OCI-LY1 (cell line): ENCODE results near the gene HTR3B.

Experiments
- H2AFZ ChIP-seq: fragments of 200-600 bp; sonication (generic), shearing (Covaris generic); 2 replicates; pipeline ENCODE4 v1.6.0; 2014; ENCODE audit warnings: antibody characterized with exemption, mild to moderate bottlenecking, low read length
- H3F3A ChIP-seq: fragments of 200-600 bp; sonication (generic), shearing (Covaris generic); 2 replicates; pipeline ENCODE4 v1.6.0; 2014; ENCODE audit warnings: mild to moderate bottlenecking, antibody characterized with exemption, low read length, moderate library complexity; ENCODE audit not compliant: insufficient read depth
- H3K27ac ChIP-seq: fragments of 200-600 bp; sonication (generic); 2 replicates; pipeline ENCODE4 v1.5.1; 2014; ENCODE audit warnings: low read length, mixed run types, mild to moderate bottlenecking, low read depth; ENCODE audit not compliant: poor library complexity, severe bottlenecking
- H3K27me3 ChIP-seq: fragments of 200-600 bp; sonication (generic); 2 replicates; pipeline ENCODE4 v1.6.0; 2014; ENCODE audit warnings: antibody characterized with exemption, mild to moderate bottlenecking, low read length, moderate library complexity; ENCODE audit not compliant: insufficient read depth
- H3K36me3 ChIP-seq: fragments of 200-600 bp; sonication (generic); 2 replicates; pipeline ENCODE4 v1.6.1; 2014; ENCODE audit warnings: mild to moderate bottlenecking, antibody characterized with exemption, low read length, moderate library complexity, mixed read lengths; ENCODE audit not compliant: insufficient read depth
- H3K4me1 ChIP-seq: fragments of 200-600 bp; sonication (generic); 2 replicates; pipeline ENCODE4 v1.5.1; 2014; ENCODE audit warnings: mild to moderate bottlenecking, low read length, moderate library complexity; ENCODE audit not compliant: insufficient read depth, severe bottlenecking
- H3K4me2 ChIP-seq: fragments of 200-600 bp; sonication (generic), shearing (Covaris generic); 2 replicates; pipeline ENCODE4 v1.6.1; 2014; ENCODE audit warnings: low read length
- H3K4me3 ChIP-seq: fragments of 200-600 bp; sonication (generic); 2 replicates; pipeline ENCODE4 v1.5.1; 2014; ENCODE audit warnings: low read length, low read depth, mild to moderate bottlenecking, mixed read lengths; ENCODE audit not compliant: poor library complexity, severe bottlenecking
- H3K79me2 ChIP-seq: fragments of 200-600 bp; shearing (Covaris generic); 2 replicates; pipeline ENCODE4 v1.6.1; 2016; ENCODE audit warnings: mixed run types, low read length, mixed read lengths; ENCODE audit not compliant: insufficient read depth
- H3K9ac ChIP-seq: fragments of 200-600 bp; sonication (generic), shearing (Covaris generic); 2 replicates; pipeline ENCODE4 v1.6.1; 2014; ENCODE audit warnings: mild to moderate bottlenecking, low read length, mixed read lengths
- H3K9me2 ChIP-seq: fragments of 200-600 bp; sonication (generic), shearing (Covaris generic); 2 replicates; pipeline ENCODE4 v1.6.1; 2014; ENCODE audit warnings: low read depth, mild to moderate bottlenecking, low read length, mixed read lengths
- H3K9me3 ChIP-seq: fragments of 200-600 bp; shearing (Covaris generic); 2 replicates; pipeline ENCODE4 v1.6.1; 2014; ENCODE audit warnings: low read length, mixed read lengths
- H4K20me1 ChIP-seq: fragments of 200-600 bp; sonication (generic), shearing (Covaris generic); 2 replicates; pipeline ENCODE4 v1.6.0; 2016; ENCODE audit warnings: mild to moderate bottlenecking, low read length; ENCODE audit not compliant: insufficient read depth
- EZH2 ChIP-seq: fragments of 200-600 bp; sonication (generic), shearing (Covaris generic); IDR thresholded peaks from 2 replicates; pipeline ENCODE4 v1.8.0; 2017; ENCODE audit warnings: borderline replicate concordance, mixed run types, mild to moderate bottlenecking, antibody characterized with exemption, low read length, moderate library complexity, mixed read lengths
- TF ChIP-seq, protein P1 (sequence below): fragments of 200-600 bp; sonication (generic), shearing (Covaris generic); IDR thresholded peaks from 2 replicates; pipeline ENCODE4 v1.5.1; 2017; ENCODE audit warnings: mild to moderate bottlenecking, antibody characterized with exemption, low read length, moderate library complexity, mixed read lengths

HTR3B gene

DNA sequence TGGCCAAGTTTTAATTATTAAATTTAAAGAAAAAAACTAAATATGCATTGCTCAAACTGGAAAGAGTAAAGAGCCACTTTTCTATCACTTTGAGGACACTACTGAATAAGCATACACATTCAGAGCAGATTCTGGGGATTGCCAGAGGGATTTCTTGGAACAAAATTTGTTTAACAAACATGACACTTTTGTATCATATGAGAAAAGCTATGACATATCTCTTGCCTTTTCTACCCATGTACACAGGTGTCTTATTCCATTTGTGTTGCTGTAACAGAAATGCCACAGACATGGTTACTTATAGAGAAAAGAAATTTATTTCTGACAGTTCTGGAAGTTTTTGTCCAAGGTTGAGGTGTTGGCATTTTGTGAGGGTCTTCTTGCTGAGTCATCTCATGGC, 15.7 kb upstream of the HTR3B start:
- no peak overlapping the region for H3K4me3 ChIP-seq
- no peaks in the 10 kb centered on the region for H3K36me3 ChIP-seq
- no peaks in the 10 kb centered on the region for H4K20me1 ChIP-seq
- no peak overlapping the region for H3K27ac ChIP-seq
- H3K9me2 ChIP-seq = no peaks in the 10 kb centered on the region
- H3K4me1 ChIP-seq = no peaks in the 10 kb centered on the region
- no peaks in the 10 kb centered on the region for H3F3A ChIP-seq
- no peaks in the 10 kb centered on the region for H3K9me3 ChIP-seq
- no peak overlapping the region for H2AFZ ChIP-seq
- H3K27me3 ChIP-seq = no peaks in the 10 kb centered on the region
- H3K79me2 ChIP-seq = no peaks in the 10 kb centered on the region
- no peak overlapping the region for H3K9ac ChIP-seq
- TF ChIP-seq EZH2 = no peak
- TF ChIP-seq, protein P1, sequence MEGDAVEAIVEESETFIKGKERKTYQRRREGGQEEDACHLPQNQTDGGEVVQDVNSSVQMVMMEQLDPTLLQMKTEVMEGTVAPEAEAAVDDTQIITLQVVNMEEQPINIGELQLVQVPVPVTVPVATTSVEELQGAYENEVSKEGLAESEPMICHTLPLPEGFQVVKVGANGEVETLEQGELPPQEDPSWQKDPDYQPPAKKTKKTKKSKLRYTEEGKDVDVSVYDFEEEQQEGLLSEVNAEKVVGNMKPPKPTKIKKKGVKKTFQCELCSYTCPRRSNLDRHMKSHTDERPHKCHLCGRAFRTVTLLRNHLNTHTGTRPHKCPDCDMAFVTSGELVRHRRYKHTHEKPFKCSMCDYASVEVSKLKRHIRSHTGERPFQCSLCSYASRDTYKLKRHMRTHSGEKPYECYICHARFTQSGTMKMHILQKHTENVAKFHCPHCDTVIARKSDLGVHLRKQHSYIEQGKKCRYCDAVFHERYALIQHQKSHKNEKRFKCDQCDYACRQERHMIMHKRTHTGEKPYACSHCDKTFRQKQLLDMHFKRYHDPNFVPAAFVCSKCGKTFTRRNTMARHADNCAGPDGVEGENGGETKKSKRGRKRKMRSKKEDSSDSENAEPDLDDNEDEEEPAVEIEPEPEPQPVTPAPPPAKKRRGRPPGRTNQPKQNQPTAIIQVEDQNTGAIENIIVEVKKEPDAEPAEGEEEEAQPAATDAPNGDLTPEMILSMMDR = no peak
- H3K4me2 ChIP-seq = no peak overlapping the region

DNA sequence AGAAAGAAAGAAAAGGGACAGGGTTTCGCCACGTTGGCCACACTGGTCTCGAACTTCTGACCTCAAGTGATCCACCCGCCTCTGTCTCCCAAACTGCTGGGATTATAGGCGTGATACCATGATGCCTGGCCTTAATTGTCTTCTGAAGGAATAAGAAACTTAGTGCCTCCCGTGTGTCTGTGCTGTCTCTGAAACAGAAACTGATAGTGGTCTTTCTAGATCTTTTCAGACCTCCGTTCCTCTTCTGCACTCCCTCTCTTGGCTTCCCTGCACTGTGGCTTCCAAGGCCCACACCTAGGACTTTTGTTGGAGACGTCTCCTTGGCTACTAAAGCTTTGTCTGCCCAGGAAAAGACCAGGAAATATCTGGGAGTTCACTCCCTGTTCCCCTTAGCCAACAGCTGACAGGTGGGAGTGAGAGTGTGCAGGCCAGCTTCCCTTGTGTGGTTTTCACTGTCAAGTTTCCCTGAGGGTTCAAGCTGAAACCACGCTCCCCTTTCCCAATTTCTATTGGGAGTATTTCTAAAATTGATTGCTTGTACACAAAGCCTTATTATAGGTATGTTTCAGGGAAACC, 10.1 kb upstream of the HTR3B start:
- Histone ChIP-seq H3K4me2 (no peak overlapping the region), H3K9me2 (no peaks in the 10 kb centered on the region), H3K79me2 (no peaks in the 10 kb centered on the region), H3F3A (no peaks in the 10 kb centered on the region), H3K9me3 (no peaks in the 10 kb centered on the region), H3K9ac (no peak overlapping the region), H4K20me1 (no peaks in the 10 kb centered on the region), H3K27ac (no peak overlapping the region), H3K36me3 (no peaks in the 10 kb centered on the region), H3K4me1 (no peaks in the 10 kb centered on the region), H2AFZ (no peak overlapping the region), H3K4me3 (no peak overlapping the region), H3K27me3 (no peaks in the 10 kb centered on the region)
- TF ChIP-seq, protein P1 = no peak
- no peak for TF ChIP-seq EZH2

DNA sequence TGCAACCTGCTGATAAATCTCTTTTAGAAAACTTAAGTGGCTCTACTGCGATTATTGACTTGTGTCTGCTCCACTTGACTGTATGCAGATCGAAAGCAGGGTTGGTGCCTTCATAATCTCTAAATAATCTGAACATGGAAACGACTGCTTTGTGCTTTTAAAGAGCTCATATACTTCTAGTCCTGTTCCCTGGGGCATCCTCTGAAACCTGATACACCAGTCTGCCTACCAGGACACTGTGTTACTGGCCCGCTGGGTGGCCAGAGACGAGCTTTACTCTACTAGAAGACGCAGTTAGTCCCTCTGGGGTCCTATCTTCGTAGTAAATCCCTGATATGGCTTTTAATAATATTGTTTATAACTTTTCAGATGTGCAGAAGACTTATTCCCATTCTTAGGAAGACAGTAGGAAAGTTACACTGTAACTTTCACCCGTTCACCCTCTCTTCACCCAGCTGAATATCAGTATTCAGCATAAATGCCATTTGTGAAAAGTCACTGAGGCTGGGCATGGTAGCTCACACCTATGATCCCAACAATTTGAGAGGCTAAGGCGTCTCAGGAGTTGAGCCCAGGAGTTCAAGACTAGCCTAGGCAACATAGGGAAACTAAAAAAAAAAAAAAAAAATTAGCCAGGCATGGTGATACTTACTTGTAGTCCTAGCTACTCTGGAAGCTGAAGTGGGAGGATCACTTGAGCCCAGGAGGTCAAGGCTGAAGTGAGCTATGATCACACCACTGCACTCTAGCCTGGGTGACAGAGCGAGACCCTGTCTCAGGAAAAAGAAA, 9.0 kb upstream of the HTR3B start:
- no peaks in the 10 kb centered on the region for H3K27me3 ChIP-seq
- no peaks in the 10 kb centered on the region for H3K79me2 ChIP-seq
- H3K9ac ChIP-seq = no peak overlapping the region
- H4K20me1 ChIP-seq = no peaks in the 10 kb centered on the region
- H3K36me3 ChIP-seq = no peaks in the 10 kb centered on the region
- TF ChIP-seq EZH2 = no peak
- TF ChIP-seq, protein P1 = no peak
- H3K4me1 ChIP-seq = no peaks in the 10 kb centered on the region
- no peak overlapping the region for H3K4me3 ChIP-seq
- no peaks in the 10 kb centered on the region for H3F3A ChIP-seq
- no peak overlapping the region for H3K4me2 ChIP-seq
- no peaks in the 10 kb centered on the region for H3K9me2 ChIP-seq
- no peak overlapping the region for H2AFZ ChIP-seq
- no peaks in the 10 kb centered on the region for H3K9me3 ChIP-seq
- no peak overlapping the region for H3K27ac ChIP-seq
